Upper lobe of left lung (tissue), 6 donors: ENCODE data around the gene PREB. TPM values are rescaled to one million over a fixed set of nuclear protein-coding genes. Genes with fewer than 3 reads are reported as not detected.

Experiments
- ATAC-seq, 2 donors: fragments of 200-7000 bp; cut with Tn5 transposase; one replicate each; pipeline ENCODE4 v1.9.1; 2022; ENCODE audit warnings: mild to moderate bottlenecking in 2 of 2, moderate library complexity in 2 of 2; ENCODE audit not compliant: low FRiP score in 2 of 2
- DNase-seq, 2 donors: peaks; one replicate each; pipeline ENCODE4 v3.0.0-alpha.2; 2019 to 2020
- H3K27ac ChIP-seq, 4 donors: fragments of 200-600 bp; sonication (generic); one replicate each; pipeline ENCODE4 v1.5.1; 2016 to 2019
- H3K27me3 ChIP-seq, 4 donors: fragments of 200-600 bp; sonication (generic); one replicate each; pipeline ENCODE4 v1.5.1; 2017 to 2019
- H3K36me3 ChIP-seq, 4 donors: fragments of 200-600 bp; sonication (generic); one replicate each; pipeline ENCODE4 v1.5.1; 2016 to 2019
- H3K4me1 ChIP-seq, 4 donors: fragments of 200-600 bp; sonication (generic); one replicate each; pipeline ENCODE4 v1.5.1; 2018 to 2019
- H3K4me3 ChIP-seq, 4 donors: fragments of 200-600 bp; sonication (generic); one replicate each; pipeline ENCODE4 v1.5.1; 2017 to 2019; ENCODE audit warnings: mild to moderate bottlenecking in 2 of 4, moderate library complexity in 1 of 4
- H3K9me3 ChIP-seq, 4 donors: fragments of 200-600 bp; sonication (generic); one replicate each; pipeline ENCODE4 v1.5.1; 2018 to 2019
- EP300 ChIP-seq, 4 donors: sonication (generic); formaldehyde crosslinking; IDR thresholded peaks; one replicate each; pipeline ENCODE4 v1.5.1; 2017; ENCODE audit warnings: antibody characterized with exemption in 4 of 4, control low read depth in 2 of 4
- POLR2A ChIP-seq, 4 donors: fragments of 450-650 bp; IDR thresholded peaks; one replicate each; pipeline ENCODE4 v1.5.1; 2016 to 2017; ENCODE audit warnings: antibody characterized with exemption in 4 of 4, mild to moderate bottlenecking in 2 of 4
- POLR2AphosphoS5 ChIP-seq, 2 donors: sonication (generic); formaldehyde crosslinking; IDR thresholded peaks; one replicate each; pipeline ENCODE4 v1.5.1; 2017; ENCODE audit warnings: antibody characterized with exemption in 2 of 2
- WGBS, 2 donors: methylation state at CpG; one replicate each; pipeline ENCODE4 v1.1.5; 2017 to 2018; 5-methylcytosine and 5-hydroxymethylcytosine counted together
- total RNA-seq, 6 donors: library from RNA; depleted of rRNA in 4 of 6; stranded (reverse); fragments of >200 nt in 4 of 6; gene quantifications; one replicate each; pipeline versions ENCODE4 v1.1.0 to v1.2.1, GENCODE V29; 2016 to 2021
- TF ChIP-seq, protein P1 (sequence below), 6 experiments: fragments of 450-650 bp in 4 of 6; fragments of 200-600 bp in 2 of 6; sonication (generic) in 2 of 6; IDR thresholded peaks; one replicate each; pipeline ENCODE4 v1.5.1; 2016 to 2019; ENCODE audit warnings: antibody characterized with exemption in 6 of 6
- donor health status: DM: no; HTN: no; CAD: no; lungs with moderate emphysema.
- donor health status: DM: no; HTN: yes; CAD: no; lungs with severe emphysema.

PREB gene
- total RNA-seq, 6 donors from 2014 or later: 45.7 to 102 (median 66.0) TPM

DNA sequence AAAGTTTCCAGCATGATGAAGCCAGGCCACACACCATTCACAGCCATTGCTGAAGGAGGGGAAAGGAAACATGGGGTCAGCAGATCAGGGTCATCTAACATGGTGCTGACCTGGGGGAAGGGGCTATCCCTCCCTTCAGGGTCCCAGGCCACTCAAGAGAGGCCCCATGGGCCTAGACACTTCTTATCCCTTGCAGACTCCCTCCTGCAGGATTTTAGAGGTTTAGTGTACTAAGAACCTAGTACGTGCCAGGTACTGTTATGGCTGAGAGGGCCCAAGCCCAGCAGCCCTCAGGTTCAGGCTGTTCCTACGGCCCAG lies 39.0 kb downstream of the PREB start:
- Histone ChIP-seq H3K27ac (no peak overlapping the region), H3K27me3 (no peaks in the 10 kb centered on the region), H3K36me3 (no peaks in the 10 kb centered on the region), H3K4me3 (no peak overlapping the region), H3K9me3 (no peaks in the 10 kb centered on the region), H3K4me1 (peaks cover 7 to 15% (median 10%) of the 10 kb centered on the region in 4 donors)
- no peak for TF ChIP-seq POLR2AphosphoS5 (IDR thresholded peaks at IDR 0.05)
- TF ChIP-seq, protein P1, sequence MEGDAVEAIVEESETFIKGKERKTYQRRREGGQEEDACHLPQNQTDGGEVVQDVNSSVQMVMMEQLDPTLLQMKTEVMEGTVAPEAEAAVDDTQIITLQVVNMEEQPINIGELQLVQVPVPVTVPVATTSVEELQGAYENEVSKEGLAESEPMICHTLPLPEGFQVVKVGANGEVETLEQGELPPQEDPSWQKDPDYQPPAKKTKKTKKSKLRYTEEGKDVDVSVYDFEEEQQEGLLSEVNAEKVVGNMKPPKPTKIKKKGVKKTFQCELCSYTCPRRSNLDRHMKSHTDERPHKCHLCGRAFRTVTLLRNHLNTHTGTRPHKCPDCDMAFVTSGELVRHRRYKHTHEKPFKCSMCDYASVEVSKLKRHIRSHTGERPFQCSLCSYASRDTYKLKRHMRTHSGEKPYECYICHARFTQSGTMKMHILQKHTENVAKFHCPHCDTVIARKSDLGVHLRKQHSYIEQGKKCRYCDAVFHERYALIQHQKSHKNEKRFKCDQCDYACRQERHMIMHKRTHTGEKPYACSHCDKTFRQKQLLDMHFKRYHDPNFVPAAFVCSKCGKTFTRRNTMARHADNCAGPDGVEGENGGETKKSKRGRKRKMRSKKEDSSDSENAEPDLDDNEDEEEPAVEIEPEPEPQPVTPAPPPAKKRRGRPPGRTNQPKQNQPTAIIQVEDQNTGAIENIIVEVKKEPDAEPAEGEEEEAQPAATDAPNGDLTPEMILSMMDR (IDR thresholded peaks at IDR 0.05): no peak
- no peak for ATAC-seq
- 100% methylated on average over 1 to 2 of the region's 2 CpGs for WGBS, 2 donors
- no peak for DNase-seq

DNA sequence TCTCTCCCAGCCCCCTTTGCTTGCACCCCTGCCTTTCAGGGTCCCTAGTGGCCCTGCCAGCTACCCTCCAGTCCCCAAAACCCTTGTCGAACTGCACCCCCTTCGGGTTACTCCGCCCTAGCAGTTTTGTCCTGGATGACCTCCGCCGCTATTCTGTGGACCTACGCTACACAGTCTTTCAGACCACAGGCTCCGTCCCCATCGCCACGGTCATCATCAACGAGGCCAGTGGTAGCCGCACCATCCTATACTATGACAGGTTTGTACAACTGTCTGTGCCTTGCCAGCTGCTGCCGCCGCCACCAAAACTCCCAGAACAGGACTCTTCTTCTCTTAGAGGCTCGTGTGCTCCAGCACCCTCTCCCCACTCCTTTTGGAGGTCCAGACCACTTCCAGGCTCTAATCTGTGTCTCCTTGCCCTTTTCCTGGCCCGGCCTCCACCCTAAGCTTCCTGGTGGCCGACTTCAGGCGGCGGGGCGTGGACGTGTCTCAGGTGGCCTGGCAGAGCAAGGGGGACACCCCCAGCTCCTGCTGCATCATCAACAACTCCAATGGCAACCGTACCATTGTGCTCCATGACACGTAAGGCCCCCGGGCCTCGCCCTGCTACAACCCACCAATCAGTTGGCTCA lies 40.0 kb downstream of the PREB start:
- H3K4me1 ChIP-seq: peaks cover 7 to 15% (median 10%) of the 10 kb centered on the region in 4 donors
- H3K36me3 ChIP-seq: no peaks in the 10 kb centered on the region
- DNase-seq: peak in 1 of 2 donors; percentile 40
- no peaks in the 10 kb centered on the region for H3K9me3 ChIP-seq
- no peaks in the 10 kb centered on the region for H3K27me3 ChIP-seq
- H3K4me3 ChIP-seq: no peak overlapping the region
- H3K27ac ChIP-seq: no peak overlapping the region
- WGBS, 2 donors: 92 to 94% methylated on average over 24 of the region's 24 CpGs
- TF ChIP-seq POLR2AphosphoS5 (IDR thresholded peaks at IDR 0.05) (no peak), EP300 (IDR thresholded peaks at IDR 0.05) (no peak), POLR2A (IDR thresholded peaks at IDR 0.05) (no peak)
- TF ChIP-seq, protein P1 (IDR thresholded peaks at IDR 0.05): no peak
- no peak for ATAC-seq

DNA sequence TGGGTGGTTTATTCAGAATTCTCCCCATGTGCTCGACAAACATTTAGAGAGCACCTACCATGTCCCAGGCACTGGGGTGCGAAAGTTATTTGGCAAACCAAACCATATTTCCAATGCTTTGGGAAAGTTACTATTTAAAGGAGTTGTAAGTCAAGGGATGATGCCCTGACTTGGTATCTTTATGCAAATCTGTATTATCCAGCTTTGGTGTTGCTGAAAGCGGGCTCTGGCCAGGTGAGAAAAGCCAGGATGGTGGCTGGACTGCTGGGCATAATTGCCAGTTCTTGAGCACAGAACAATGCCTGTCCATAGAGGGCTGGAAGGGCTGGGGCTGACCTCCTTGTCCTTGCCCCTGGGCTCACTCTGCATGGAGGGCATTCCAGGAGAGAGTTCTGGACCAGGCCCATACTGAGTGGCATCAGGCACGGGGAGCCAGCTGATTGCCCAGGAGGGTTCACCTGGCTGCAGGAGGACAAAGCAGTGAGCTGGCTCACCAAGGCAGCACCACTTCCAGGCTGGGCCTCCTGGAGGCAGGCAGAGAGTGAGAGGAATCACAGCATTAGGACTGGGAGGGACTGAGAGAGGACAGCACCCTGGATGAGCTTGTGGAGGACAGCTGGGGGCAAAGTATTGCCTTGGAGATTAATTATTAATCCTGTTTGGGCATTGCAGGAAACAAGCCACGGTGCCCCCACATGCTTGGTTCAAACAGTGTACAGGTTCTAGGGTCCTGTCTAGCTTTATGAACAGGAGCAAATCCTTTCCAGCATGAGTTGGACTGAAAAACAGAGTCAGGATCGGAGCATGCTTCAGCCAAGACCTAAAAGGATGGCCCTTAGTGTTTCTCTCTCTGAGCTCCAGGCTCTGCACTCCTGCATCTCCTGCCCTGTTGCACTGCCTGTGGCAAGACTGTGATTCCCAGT lies 40.7 kb downstream of the PREB start:
- H3K4me1 ChIP-seq: peaks cover 7 to 15% (median 10%) of the 10 kb centered on the region in 4 donors
- no peak for ATAC-seq
- H3K36me3 ChIP-seq: no peaks in the 10 kb centered on the region
- DNase-seq: no peak
- TF ChIP-seq POLR2AphosphoS5 (IDR thresholded peaks at IDR 0.05) (no peak), EP300 (IDR thresholded peaks at IDR 0.05) (no peak), POLR2A (IDR thresholded peaks at IDR 0.05) (no peak)
- TF ChIP-seq, protein P1 (IDR thresholded peaks at IDR 0.05): no peak
- H3K27me3 ChIP-seq: no peaks in the 10 kb centered on the region
- no peak overlapping the region for H3K27ac ChIP-seq
- WGBS, 2 donors: 82 to 91% methylated on average over 6 of the region's 6 CpGs
- H3K9me3 ChIP-seq: no peaks in the 10 kb centered on the region
- no peak overlapping the region for H3K4me3 ChIP-seq

DNA sequence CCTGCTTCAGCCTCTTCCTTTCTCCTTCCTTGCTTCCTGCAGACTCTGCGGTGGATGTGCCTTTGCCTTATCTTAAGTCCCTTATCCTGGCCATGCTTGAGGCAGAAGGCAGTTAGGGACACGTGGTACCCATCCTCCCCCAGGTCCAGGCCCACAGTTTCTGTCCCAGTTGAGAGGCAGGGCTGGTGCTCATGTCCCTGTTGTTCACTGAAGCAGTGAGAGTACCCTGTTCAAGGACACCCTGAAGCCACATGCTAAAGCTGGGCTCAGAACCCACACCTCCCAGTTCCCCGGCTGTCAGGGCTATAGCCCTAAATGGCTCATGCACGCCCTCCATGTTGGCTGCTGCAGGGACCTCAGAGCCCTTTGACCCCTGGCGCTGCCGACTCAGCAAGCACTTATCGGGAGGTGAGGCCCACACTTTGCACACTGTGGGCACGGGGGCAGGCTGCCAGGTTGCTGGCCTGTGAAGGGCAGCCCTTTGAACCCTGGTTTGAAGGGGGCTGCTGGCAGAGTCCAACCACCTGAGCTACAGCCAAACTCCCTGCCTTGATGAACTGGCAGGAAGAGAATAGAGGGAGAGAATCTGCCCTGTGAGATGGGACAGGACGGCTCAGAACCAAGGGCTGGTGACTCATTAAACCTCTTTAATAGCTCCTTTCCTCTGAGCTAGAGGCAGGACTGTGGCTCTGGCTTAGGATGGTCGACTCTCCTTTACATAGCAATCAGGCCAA lies 41.6 kb downstream of the PREB start:
- ATAC-seq (no peak), DNase-seq (peak in 1 of 2 donors; percentile 59)
- Histone ChIP-seq H3K4me1 (peaks cover 7 to 15% (median 10%) of the 10 kb centered on the region in 4 donors), H3K4me3 (no peak overlapping the region), H3K27me3 (no peaks in the 10 kb centered on the region), H3K9me3 (no peaks in the 10 kb centered on the region), H3K27ac (no peak overlapping the region), H3K36me3 (no peaks in the 10 kb centered on the region)
- 77 to 79% methylated on average over 3 to 10 of the region's 10 CpGs for WGBS, 2 donors
- no peak for TF ChIP-seq POLR2AphosphoS5 (IDR thresholded peaks at IDR 0.05)
- TF ChIP-seq, protein P1 (IDR thresholded peaks at IDR 0.05): no peak
- TF ChIP-seq EP300 (IDR thresholded peaks at IDR 0.05): no peak
- TF ChIP-seq POLR2A (IDR thresholded peaks at IDR 0.05): no peak
